Stomach (tissue), 9 donors: ENCODE results near the gene OPRL1. TPM values are rescaled to one million over a fixed set of nuclear protein-coding genes. Genes with fewer than 3 reads are reported as not detected.

Experiments
- DNase-seq, 2 donors: peaks; one replicate each; pipeline versions ENCODE4 v3.0.0 to v3.0.0-alpha.2; 2013 to 2019
- H3K27ac ChIP-seq, 5 donors: fragments of 200-600 bp in 4 of 5; sonication (generic) in 4 of 5; one replicate each; pipeline ENCODE4 v1.5.1; 2013 to 2019; ENCODE audit warnings: mild to moderate bottlenecking in 1 of 5, moderate library complexity in 1 of 5
- H3K27me3 ChIP-seq, 3 donors: fragments of 200-600 bp; sonication (generic); one replicate each; pipeline ENCODE4 v1.5.1; 2017 to 2019; ENCODE audit warnings: mixed run types in 1 of 3
- H3K36me3 ChIP-seq, 4 donors: fragments of 200-600 bp; sonication (generic); 1 replicate in 3 of 4; 2 replicates in 1 of 4; pipeline ENCODE4 v1.5.1; 2016 to 2019
- H3K4me1 ChIP-seq, 4 donors: fragments of 200-600 bp; sonication (generic); one replicate each; pipeline ENCODE4 v1.5.1; 2016 to 2019
- H3K4me3 ChIP-seq, 4 donors: fragments of 200-600 bp; sonication (generic) in 3 of 4; one replicate each; pipeline ENCODE4 v1.5.1; 2016 to 2019; ENCODE audit warnings: mild to moderate bottlenecking in 1 of 4
- H3K9me3 ChIP-seq, 4 donors: fragments of 200-600 bp; sonication (generic); one replicate each; pipeline ENCODE4 v1.5.1; 2016 to 2019
- EP300 ChIP-seq: sonication (generic); formaldehyde crosslinking; IDR thresholded peaks from one replicate; pipeline ENCODE4 v1.6.1; 2017; ENCODE audit warnings: antibody characterized with exemption
- POLR2A ChIP-seq, 4 donors: fragments of 450-650 bp; IDR thresholded peaks; one replicate each; pipeline ENCODE4 v1.6.1; 2016; ENCODE audit warnings: antibody characterized with exemption in 4 of 4, control low read depth in 2 of 4, mild to moderate bottlenecking in 1 of 4, moderate library complexity in 1 of 4
- POLR2AphosphoS5 ChIP-seq, 3 donors: sonication (generic); formaldehyde crosslinking; IDR thresholded peaks; one replicate each; pipeline ENCODE4 v1.6.1; 2016; ENCODE audit warnings: antibody characterized with exemption in 3 of 3
- WGBS, 5 donors: extraction: QIAGEN DNeasy Blood & Tissue Kit in 3 of 5; methylation state at CpG; one replicate each; pipeline versions ENCODE4 v1.1.5 to v1.1.7; 2013 to 2018; 5-methylcytosine and 5-hydroxymethylcytosine counted together
- intact Hi-C: fragments of 100-400 bp; cut with DNase I; formaldehyde crosslinking; loops from one replicate; pipeline ENCODE4 v1.15.1; 2023; ENCODE audit warnings: low total_unique reads
- polyA plus RNA-seq, 3 donors: library from polyadenylated mRNA; stranded (reverse); fragments of 200-250 nt; gene quantifications; one replicate each; pipeline ENCODE4 v1.2.3, GENCODE V29; 2013
- total RNA-seq, 5 donors: library from RNA; depleted of rRNA; stranded (reverse); fragments of >200 nt; gene quantifications; one replicate each; pipeline versions ENCODE4 v1.1.0 to v1.2.3, GENCODE V29; 2014 to 2016
- TF ChIP-seq, protein P1 (sequence below), 7 experiments: fragments of 450-650 bp in 4 of 7; fragments of 200-600 bp in 3 of 7; sonication (generic) in 3 of 7; IDR thresholded peaks; one replicate each; pipeline ENCODE4 v1.5.1; 2016 to 2019; ENCODE audit warnings: antibody characterized with exemption in 7 of 7, control low read depth in 2 of 7, mild to moderate bottlenecking in 1 of 7
- donor health status: healthy with polysubstance abuse.
- donor health status: Bipolar disorder and iron deficiency.
- donor health status: healthy.

The OPRL1 gene
- total and polyA plus RNA-seq, 8 donors = 0.18 to 4.7 (median 0.40) TPM; not detected in 4

DNA sequence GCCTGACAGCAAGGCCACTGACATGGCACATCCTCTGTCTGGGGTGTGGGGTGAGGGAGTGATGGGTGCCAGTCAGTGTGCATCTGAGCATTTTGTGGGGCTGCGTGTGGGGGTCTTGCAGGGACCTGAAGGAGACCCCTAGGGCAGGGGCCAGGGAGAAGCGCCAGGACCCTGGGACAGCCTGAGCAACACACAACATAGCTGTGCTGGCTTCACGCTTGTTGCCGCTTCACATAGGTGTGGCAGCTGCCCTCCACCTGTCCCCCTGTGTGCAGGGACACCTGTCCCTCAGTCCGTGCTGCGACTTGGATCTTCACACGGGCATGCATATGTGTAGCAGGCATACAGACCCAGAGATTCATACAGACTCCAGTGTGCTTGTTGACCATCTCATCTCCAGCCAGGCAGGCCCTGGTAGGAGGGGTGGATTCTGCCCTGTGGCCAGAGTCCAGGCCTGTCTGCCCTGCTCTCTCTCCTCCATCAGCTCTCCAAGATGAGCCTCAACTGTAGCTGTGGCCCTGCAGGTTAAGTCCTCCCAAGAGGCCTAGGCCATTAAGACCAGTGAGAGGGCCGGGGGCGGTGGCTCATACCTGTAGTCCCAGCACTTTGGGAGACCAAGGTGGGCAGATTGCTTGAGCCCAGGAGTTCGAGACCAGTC lies 30.7 kb downstream of the OPRL1 start:
- TF ChIP-seq, protein P1, sequence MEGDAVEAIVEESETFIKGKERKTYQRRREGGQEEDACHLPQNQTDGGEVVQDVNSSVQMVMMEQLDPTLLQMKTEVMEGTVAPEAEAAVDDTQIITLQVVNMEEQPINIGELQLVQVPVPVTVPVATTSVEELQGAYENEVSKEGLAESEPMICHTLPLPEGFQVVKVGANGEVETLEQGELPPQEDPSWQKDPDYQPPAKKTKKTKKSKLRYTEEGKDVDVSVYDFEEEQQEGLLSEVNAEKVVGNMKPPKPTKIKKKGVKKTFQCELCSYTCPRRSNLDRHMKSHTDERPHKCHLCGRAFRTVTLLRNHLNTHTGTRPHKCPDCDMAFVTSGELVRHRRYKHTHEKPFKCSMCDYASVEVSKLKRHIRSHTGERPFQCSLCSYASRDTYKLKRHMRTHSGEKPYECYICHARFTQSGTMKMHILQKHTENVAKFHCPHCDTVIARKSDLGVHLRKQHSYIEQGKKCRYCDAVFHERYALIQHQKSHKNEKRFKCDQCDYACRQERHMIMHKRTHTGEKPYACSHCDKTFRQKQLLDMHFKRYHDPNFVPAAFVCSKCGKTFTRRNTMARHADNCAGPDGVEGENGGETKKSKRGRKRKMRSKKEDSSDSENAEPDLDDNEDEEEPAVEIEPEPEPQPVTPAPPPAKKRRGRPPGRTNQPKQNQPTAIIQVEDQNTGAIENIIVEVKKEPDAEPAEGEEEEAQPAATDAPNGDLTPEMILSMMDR (IDR thresholded peaks at IDR 0.05) = no peak
- no peak for TF ChIP-seq EP300
- no peak for TF ChIP-seq POLR2AphosphoS5 (IDR thresholded peaks at IDR 0.05)
- no peak for TF ChIP-seq POLR2A (IDR thresholded peaks at IDR 0.05)
- Histone ChIP-seq H3K36me3 (no peaks in the 10 kb centered on the region), H3K9me3 (no peaks in the 10 kb centered on the region), H3K27ac (no peak overlapping the region), H3K4me3 (no peak overlapping the region), H3K4me1 (no peaks in the 10 kb centered on the region), H3K27me3 (peaks cover 0 to 38% (median 0%) of the 10 kb centered on the region in 3 donors)
- peak in 1 of 2 donors; percentile 17 for DNase-seq
- 83 to 94% (median 87%) methylated on average over 7 to 10 of the region's 10 CpGs for WGBS, 5 donors
- intact Hi-C loops = no loop called here

DNA sequence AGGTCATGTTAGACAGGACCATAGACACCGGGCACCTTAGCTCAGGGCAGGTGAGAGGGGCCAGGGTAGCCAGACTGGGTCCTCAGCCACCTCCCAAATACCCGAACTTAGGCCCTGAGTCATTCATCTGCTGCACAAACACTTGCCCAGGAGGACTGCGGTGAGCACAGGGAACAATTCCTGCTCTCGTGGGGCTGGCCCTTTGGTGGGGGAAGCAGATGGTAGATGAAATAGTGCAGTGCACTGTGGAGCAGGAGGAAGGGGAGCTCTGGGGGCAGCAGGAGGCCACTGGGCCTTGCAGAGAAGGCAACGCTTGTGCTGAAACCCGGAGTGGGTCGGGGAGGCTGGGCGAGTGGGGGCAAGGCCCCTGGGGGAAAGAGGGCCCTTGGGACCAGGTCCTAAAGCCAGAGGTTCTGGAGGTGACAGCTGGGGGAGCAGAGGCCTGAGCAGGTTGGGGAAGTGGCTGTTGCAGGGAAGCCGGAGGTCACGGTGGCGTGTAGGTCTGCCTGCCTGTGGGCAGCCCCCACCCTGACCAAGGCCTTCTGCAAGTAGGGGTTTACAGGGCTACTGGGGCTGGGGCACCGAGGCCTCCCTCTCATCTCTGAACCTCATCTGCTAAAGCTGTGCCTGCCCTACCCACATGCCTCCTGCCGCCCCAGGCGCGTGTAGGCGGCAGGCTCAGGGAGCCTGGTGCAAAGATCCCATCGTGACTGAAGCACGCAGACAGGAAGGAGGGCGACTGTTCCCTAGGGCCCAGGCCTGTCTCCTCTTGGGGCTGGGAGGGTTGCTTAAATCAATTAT lies 32.2 kb downstream of the OPRL1 start:
- Histone ChIP-seq H3K4me3 (no peak overlapping the region), H3K27ac (no peak overlapping the region), H3K27me3 (peaks cover 0 to 25% (median 0%) of the 10 kb centered on the region in 3 donors), H3K4me1 (no peaks in the 10 kb centered on the region), H3K36me3 (no peaks in the 10 kb centered on the region), H3K9me3 (no peaks in the 10 kb centered on the region)
- intact Hi-C loops = no loop called here
- DNase-seq = peak in 1 of 2 donors; percentile 10
- TF ChIP-seq POLR2AphosphoS5 (IDR thresholded peaks at IDR 0.05) (no peak), POLR2A (IDR thresholded peaks at IDR 0.05) (no peak), EP300 (no peak)
- TF ChIP-seq, protein P1 (IDR thresholded peaks at IDR 0.05) = no peak
- WGBS, 5 donors = 59 to 80% (median 77%) methylated on average over 18 to 19 of the region's 19 CpGs

DNA sequence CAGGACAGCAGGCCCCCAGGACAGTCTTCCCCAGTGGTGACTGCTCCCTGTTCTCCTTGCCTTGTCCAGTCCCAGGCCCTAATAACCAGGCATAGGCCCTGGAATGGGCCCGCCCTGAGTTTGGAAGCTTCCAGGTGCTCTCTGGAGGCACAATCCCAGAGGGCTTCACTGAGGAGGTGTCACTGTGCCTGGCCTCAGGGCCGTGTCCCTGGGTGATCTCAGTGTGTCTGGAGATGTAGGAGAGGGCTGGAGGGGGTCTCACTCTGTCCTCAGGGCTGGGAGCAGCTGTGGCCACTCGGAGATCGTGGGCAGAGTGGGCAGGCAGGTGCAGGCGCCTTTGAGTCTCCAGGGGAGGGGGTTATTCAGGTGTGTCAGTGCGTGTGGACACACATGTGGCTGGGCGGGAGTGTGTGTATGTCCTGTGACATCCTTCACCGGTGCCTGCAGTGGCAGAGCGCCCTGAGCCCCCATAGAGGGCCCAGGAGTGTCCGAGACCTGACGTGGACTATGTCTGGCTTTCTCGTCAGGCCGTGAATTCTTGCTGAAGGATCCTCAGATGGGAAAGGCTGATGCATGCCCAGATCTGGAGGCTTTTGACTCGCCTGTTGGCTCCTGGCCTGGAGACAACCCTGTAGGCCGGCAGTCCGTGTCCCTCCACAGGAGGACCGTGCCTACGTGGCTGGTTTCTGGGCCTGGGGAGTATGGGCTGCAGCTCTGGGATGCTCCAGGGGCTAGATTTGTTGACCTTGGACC lies 33.0 kb downstream of the OPRL1 start:
- Histone ChIP-seq H3K4me1 (no peaks in the 10 kb centered on the region), H3K9me3 (no peaks in the 10 kb centered on the region), H3K27ac (no peak overlapping the region), H3K4me3 (no peak overlapping the region), H3K27me3 (peaks cover 0 to 17% (median 0%) of the 10 kb centered on the region in 3 donors), H3K36me3 (no peaks in the 10 kb centered on the region)
- intact Hi-C loops = no loop called here
- DNase-seq = peak in 1 of 2 donors; percentile 21
- 76 to 88% (median 80%) methylated on average over 10 to 18 of the region's 18 CpGs for WGBS, 5 donors
- TF ChIP-seq, protein P1 (IDR thresholded peaks at IDR 0.05) = no peak
- TF ChIP-seq POLR2A (IDR thresholded peaks at IDR 0.05) (no peak), EP300 (no peak), POLR2AphosphoS5 (IDR thresholded peaks at IDR 0.05) (no peak)

DNA sequence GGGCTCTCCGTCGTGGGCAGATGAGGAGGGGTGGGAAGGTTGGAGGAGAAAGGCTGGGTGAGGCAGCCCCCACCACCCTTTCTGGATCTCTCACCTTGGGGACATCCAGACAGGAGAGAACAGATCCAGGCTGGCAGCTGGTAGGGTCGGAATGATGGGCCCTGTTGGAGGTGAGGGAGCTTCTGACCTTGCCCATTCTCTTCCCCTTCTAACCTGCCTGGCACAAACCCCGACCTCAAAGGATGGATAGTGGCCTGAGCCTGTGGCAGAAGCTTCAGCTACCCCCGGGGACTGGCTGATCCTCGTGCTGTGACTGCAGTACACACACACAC lies 33.5 kb downstream of the OPRL1 start:
- WGBS, 5 donors = 62 to 70% (median 66%) methylated on average over 4 to 6 of the region's 6 CpGs
- Histone ChIP-seq H3K9me3 (no peaks in the 10 kb centered on the region), H3K4me3 (no peak overlapping the region), H3K27me3 (peaks cover 0 to 11% (median 0%) of the 10 kb centered on the region in 3 donors), H3K36me3 (no peaks in the 10 kb centered on the region), H3K27ac (no peak overlapping the region), H3K4me1 (no peaks in the 10 kb centered on the region)
- DNase-seq = no peak
- intact Hi-C loops = no loop called here
- no peak for TF ChIP-seq POLR2AphosphoS5 (IDR thresholded peaks at IDR 0.05)
